ENCODE results near the gene PRKAR2B. TPM values are rescaled to one million over a fixed set of nuclear protein-coding genes. Genes with fewer than 3 reads are reported as not detected.

PRKAR2B gene
- total and polyA plus RNA-seq, 8 donors, result 4.3 to 15.0 (median 11.9) TPM

DNA sequence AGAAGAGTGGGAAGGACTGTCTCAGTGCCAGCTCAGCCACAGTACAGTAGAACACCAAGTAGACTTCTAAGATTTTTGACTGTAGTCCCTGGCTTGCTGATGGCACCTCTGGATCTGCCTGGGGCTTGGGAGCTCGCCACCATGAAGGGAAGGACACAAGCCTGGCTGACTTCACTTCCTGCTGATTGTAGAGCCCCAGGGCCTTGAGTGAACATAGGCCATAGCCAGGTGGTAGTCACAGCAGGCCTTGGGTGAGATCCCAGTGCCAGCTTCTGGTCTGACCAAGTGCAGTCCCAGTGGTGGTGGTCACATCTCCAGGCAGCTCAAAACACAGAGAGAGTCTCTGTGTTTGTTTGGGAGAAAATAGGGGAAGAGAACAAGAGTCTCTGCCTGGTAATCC is 66.7 kb downstream of the PRKAR2B start:
- no peak for ATAC-seq
- no peaks in the 10 kb centered on the region for H3K36me3 ChIP-seq
- no peaks in the 10 kb centered on the region for H3K27me3 ChIP-seq
- no peak for DNase-seq
- H3K9me3 ChIP-seq, result no peaks in the 10 kb centered on the region
- H3K4me1 ChIP-seq, result no peaks in the 10 kb centered on the region
- no peak overlapping the region for H3K4me3 ChIP-seq
- TF ChIP-seq, protein P1, sequence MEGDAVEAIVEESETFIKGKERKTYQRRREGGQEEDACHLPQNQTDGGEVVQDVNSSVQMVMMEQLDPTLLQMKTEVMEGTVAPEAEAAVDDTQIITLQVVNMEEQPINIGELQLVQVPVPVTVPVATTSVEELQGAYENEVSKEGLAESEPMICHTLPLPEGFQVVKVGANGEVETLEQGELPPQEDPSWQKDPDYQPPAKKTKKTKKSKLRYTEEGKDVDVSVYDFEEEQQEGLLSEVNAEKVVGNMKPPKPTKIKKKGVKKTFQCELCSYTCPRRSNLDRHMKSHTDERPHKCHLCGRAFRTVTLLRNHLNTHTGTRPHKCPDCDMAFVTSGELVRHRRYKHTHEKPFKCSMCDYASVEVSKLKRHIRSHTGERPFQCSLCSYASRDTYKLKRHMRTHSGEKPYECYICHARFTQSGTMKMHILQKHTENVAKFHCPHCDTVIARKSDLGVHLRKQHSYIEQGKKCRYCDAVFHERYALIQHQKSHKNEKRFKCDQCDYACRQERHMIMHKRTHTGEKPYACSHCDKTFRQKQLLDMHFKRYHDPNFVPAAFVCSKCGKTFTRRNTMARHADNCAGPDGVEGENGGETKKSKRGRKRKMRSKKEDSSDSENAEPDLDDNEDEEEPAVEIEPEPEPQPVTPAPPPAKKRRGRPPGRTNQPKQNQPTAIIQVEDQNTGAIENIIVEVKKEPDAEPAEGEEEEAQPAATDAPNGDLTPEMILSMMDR (IDR thresholded peaks at IDR 0.05), result no peak
- H3K27ac ChIP-seq, result no peak overlapping the region
- intact Hi-C loops (cut with DNase I), result no loop called here

DNA sequence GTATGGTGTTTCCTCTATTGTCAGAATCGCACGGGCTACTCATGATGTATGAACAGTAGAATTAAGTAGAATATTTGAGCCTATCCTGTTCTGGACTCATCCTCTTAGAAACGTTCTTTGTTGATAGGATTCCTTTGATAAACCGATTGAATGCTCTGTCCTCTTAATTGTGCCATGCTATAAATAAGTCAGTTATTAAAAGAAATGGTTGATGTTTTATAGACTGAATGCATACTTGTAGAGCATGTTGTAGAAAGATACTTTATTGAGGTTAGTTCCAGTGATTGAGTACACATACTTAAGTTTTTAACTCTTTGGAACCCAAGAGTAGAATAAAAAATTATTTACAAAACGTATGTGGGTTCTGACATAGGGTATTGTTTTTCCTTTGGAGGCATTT is 69.4 kb downstream of the PRKAR2B start:
- ATAC-seq, result no peak
- TF ChIP-seq, protein P1 (IDR thresholded peaks at IDR 0.05), result no peak
- no peak for DNase-seq
- intact Hi-C loops (cut with DNase I), result no loop called here
- no peaks in the 10 kb centered on the region for H3K9me3 ChIP-seq
- no peak overlapping the region for H3K27ac ChIP-seq
- H3K4me1 ChIP-seq, result no peaks in the 10 kb centered on the region
- no peak overlapping the region for H3K4me3 ChIP-seq
- H3K36me3 ChIP-seq, result no peaks in the 10 kb centered on the region
- H3K27me3 ChIP-seq, result no peaks in the 10 kb centered on the region

DNA sequence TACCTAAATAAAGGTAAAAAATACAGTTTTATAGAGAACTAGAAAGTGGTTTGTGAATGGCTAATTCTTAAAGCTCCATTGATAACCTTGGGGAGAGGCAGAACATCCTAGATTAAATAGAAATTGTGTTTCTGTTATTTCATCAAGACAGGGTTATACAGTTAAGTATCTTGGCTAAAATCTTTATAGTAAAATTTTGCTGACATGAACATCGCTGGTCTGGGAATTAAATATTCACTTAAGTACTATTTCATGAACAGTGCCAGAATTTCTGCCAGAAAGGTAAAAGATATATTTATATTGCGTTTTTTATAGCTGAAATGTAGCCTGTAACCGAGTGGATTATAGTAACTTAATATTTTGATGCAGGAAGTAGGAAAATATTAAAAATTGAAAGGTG is 70.6 kb downstream of the PRKAR2B start:
- TF ChIP-seq, protein P1 (IDR thresholded peaks at IDR 0.05), result no peak
- Histone ChIP-seq H3K4me1 (no peaks in the 10 kb centered on the region), H3K27me3 (no peaks in the 10 kb centered on the region), H3K9me3 (no peaks in the 10 kb centered on the region), H3K27ac (no peak overlapping the region), H3K36me3 (no peaks in the 10 kb centered on the region), H3K4me3 (no peak overlapping the region)
- no peak for DNase-seq
- ATAC-seq, result no peak
- intact Hi-C loops (cut with DNase I), result no loop called here

DNA sequence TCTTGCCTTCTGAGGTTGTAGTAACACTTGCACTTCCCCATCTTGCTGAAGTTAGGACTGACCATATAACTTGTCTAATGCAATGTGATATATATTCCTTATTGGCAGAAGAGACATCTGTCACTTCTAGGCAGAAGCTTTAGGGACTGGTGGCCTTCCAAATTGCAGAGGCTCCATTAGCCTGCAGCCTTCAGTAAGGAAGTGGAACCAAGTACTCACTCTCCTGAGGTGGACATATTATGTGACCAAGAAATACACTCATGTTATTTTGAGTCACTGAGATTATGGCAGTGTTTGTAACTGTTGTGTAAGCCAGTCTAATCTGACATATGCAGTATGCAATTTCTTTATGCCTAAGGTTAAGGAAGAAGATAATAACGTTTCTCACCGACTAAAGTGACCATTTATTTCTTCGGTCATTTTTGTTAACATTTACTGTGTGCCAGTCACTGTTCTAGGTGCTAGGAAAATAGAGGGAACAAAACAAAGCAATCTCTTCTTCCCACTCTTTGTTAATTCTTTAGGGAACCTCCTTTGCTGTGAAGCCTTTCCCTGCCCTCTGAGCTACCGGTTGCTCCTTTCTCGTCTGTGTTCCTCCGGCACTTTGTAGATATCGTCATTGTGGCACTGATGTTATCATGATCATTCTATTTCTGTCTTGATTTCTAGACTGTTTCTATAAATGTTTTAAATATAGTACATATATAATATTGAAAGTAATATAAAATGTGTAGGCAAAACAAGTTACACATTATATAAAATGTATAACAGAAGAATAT is 71.4 kb downstream of the PRKAR2B start:
- ATAC-seq (no peak), DNase-seq (no peak)
- Histone ChIP-seq H3K4me3 (no peak overlapping the region), H3K27ac (no peak overlapping the region), H3K4me1 (no peaks in the 10 kb centered on the region), H3K27me3 (no peaks in the 10 kb centered on the region), H3K9me3 (no peaks in the 10 kb centered on the region), H3K36me3 (no peaks in the 10 kb centered on the region)
- intact Hi-C loops (cut with DNase I), result no loop called here
- TF ChIP-seq, protein P1 (IDR thresholded peaks at IDR 0.05), result no peak

DNA sequence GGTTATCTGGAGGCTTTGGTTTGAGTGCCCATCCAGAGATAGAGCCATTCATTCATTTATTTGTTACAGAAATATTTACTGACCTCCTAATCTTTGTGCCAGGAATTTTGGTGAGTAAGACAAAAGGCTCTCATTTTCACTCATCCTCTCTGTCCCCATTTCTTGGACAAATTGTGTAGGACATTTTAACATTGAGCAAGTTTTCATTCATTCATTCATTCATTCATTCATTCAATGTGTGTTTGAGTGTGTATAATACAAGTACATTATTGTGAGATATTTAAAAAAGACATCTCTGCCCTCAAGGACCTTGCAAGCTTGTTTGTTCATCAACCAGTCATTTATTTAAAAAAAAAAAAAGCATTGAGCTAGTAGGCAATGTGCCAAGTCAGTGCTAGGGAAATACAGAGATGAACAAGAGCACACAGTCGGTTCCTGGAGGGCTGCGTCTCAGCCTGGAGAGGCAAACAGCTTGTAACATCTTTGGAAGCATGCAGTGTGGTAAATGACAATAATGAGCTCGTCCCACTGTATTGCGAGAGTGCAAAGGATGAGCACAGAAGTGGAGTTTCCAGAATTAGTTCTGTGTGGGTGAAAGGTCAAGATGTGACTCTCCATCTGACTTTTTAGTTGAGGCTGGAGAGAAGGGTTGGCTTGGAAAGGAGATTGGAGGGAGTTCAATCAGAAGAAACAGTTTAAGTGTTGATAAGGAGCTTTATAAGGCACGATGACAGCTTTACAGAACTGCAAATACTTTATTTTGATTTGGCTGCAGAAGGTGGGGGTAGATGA is 73.8 kb downstream of the PRKAR2B start:
- Histone ChIP-seq H3K4me3 (no peak overlapping the region), H3K4me1 (no peaks in the 10 kb centered on the region), H3K27me3 (no peaks in the 10 kb centered on the region), H3K27ac (no peak overlapping the region), H3K9me3 (no peaks in the 10 kb centered on the region), H3K36me3 (no peaks in the 10 kb centered on the region)
- TF ChIP-seq, protein P1 (IDR thresholded peaks at IDR 0.05), result no peak
- intact Hi-C loops (cut with DNase I), result no loop called here
- ATAC-seq (peak; percentile 35), DNase-seq (peak in 2 of 4 donors; percentile 16 to 55)
